Embryonic facial prominence (tissue), 1 donor: ENCODE data around the gene TMEM167A.
"Not testable (repeated sequence)": the region's sequence is repeated elsewhere in the genome, so short reads cannot be mapped to it uniquely, and the experiment has no call there.

Experiments
- DNase-seq: peaks from one replicate; pipeline ENCODE4 v3.0.0-alpha.2; 2016; ENCODE audit errors: extremely low spot score

Gene TMEM167A

DNA sequence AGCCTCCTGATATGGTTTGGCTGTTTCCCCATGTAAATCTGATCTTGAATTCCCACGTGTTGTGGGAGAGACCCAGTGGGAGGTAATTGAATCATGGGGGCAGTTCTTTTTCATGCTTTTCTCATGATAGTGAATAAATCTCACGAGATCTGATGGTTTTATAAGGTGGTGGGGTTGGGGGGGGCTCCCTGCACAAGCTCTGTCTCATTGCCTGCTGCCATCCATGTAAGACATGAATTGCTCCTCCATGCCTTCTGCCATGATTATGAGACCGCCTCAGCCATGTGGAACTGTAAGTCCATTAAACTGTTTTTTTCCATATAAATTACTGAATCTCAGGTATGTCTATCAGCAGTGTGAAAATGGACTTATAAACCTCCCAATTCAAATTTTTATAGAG lies 13.0 kb upstream of the TMEM167A start:
- DNase-seq, result no peak

DNA sequence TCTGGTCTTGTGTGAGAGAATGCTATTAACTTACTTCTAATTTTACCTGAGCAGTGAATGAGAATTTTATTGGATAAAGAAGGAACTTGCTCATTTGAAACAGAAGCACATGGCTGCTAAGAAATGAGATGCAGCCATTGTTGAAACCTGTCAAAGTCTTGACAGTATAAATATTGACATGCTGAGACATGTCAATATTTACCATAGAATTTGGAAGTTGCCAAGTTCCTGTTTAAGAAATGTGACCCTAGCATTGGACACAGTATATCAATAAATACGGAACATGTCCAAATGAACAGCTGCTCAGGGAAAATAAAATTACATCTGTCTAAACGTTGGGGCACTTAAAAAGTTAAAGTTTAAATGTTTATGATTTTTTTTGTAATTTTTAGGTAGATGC lies 7.9 kb upstream of the TMEM167A start:
- DNase-seq, result no peak

GRCh38 chr5:83084336-83084735 lies 7.1 kb upstream of the TMEM167A start:
- no peak for DNase-seq

GRCh38 chr5:83082750-83083149 lies 5.6 kb upstream of the TMEM167A start:
- no peak for DNase-seq

DNA sequence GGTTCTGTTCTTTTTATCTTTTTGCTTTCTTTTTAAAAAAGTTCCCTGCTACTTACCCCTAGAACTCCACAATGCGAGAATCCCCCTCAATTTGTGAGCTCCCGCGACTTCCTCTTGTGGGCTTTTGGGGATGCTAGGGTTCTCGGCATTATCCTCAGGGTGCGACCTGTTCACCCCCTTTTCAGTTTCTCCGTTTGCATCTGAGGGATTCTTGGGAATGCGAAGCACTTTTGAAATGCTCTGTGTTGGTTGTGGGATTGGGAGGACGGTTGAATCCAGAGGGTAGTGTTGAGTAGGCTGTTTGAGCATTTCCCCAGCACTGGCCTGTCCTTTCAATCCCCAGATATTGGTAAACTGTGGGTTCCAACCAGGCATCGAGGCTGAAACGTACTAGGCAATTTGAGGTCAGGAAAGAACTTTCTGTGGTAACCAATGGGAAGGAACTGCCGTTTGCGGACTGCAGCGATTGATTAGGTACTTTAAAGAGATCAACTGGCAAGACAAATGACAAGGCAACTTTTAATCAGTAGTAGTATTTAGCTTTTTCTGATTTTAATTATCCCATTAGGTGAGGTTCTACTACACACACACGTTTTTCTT lies 568 bp upstream of the TMEM167A start:
- DNase-seq, result no peak

DNA sequence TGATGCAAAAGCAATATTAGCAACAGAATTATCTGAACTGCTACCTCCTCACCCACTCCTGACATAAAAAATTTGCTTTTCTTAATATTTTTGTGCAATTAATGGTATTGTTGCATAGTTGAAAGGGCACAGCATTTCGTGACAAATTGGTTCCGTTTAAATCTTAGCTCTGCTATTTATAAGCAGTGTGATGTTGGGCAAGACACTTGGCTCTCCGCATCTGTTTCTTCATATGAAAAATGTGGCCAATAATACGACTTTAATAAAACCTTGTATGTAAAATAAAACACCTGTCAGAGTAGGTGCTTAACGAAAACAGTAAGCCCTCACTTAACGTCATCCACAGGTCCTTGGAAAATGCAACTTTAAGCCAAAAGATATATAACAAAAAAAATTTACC lies 4.2 kb downstream of the TMEM167A start:
- no peak for DNase-seq

DNA sequence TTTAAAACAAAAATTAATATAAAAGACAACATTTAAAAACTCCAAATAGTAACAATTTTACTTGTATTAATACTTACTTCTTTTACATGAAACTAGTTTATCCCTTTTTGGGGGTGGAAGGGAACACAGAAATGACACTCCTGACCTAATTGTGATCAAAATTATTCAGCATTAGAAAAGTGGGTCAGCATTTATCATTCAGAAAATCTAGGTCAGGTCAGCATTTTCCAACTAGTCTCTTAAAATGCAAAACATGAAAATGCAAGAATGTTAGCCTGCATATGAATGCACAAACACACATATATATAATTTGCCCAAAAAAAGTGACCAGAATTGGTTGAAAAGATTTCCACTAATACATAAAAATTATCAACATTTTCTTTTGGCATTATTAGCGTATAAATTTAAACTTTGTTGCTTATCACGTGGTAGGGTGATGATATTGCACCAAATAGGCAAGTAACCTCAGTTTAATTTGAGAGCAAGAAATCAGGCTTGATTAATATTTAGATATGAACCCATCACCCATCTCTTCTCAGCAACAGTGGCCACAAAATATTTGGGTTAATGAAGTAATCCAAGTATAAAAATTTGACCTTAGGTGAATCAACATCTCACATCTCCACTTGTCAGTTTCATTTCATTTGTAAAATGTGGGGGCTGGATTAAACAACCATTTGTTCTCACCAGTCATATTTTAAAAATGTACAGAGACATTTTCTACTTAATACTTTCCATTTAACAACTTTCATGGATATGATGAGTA lies 5.7 kb downstream of the TMEM167A start:
- no peak for DNase-seq

DNA sequence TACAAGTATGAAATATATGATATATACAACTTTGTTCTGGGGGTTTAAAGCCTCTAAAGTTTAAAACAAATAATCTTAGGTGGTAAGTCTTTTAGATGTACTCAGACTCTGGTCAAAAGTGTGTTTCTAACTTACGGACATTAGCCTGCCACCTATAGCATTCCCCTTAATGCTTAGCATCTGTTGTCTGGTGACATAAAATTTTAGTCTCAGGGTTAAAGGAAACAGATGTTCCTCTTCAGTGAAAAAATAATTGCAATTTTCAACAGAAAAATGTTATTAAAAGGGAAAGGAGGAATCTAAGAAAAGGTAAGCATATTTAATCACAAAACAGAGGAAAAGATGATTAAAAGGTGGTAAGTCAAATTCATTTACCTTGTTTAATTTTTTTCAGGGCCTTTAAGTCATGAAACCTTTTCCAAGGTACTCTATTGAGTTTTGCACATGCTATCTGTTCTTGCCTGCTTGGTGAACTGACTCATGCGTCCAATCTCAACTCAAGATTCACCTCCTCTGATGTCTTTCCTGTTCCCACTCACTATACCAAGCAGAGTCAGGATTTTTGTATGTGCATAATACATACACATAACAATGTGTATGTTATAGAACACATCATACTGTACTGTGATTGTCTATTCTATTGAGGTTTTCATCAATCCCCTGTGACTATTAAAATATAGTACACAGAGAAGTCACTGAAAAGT lies 7.9 kb downstream of the TMEM167A start:
- DNase-seq, result no peak

GRCh38 chr5:83067377-83067776 lies 9.8 kb downstream of the TMEM167A start:
- not testable (repeated sequence) for DNase-seq

GRCh38 chr5:83066548-83067110 lies 10.6 kb downstream of the TMEM167A start:
- DNase-seq, result no peak

GRCh38 chr5:83059341-83059740 lies 17.9 kb downstream of the TMEM167A start:
- no peak for DNase-seq

- DNase-seq, result no peak
Measured at GRCh38 chr5:83058726-83059125, 18.5 kb downstream of the TMEM167A start.

DNA sequence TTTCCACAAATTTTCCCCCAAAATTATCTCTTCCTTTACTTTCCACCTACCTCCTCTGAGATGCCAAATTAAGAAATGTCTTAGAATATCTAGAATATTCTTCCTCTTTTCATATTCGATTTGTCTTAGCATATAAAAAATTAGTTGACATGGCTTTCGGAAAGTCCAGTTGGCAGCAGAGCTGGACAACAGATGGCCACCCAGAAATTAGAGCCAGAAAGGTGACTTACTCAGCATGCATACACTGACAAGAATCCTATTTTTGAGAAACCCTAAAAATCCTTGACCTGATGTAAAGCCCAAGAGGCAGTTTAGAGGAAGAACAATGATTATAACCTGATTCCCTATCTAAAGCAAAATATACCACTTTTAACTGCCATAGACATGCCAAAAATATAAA lies 22.0 kb downstream of the TMEM167A start:
- DNase-seq, result no peak

DNA sequence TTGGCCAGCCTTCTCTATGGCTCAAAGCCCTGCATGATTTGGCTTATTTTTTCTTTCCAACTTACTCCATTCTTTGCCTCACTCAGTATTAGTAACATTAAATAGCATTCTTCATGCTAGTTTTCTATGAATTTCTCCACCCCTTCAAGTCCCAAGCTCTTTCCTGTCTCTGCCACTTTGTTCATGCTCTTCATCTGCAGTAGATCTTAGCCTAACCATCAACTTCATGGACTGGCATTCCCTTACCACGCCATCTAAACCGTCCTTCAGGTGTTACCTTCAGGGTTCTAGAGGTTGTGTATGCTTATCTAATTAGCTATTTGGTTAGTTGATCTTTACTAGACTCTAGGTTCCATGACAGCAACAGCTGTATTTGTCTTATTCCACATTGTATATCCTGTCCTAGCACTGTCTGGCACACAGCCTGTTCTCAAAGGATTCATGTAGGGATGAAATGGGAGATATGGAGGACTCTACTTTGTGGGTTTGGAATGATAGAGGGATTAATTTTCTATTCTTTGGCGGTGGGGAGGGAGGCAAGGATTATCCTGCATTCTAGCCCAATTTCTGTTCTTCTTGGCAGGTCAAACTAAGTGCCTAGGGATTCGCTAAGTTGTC lies 26.4 kb downstream of the TMEM167A start:
- no peak for DNase-seq

DNA sequence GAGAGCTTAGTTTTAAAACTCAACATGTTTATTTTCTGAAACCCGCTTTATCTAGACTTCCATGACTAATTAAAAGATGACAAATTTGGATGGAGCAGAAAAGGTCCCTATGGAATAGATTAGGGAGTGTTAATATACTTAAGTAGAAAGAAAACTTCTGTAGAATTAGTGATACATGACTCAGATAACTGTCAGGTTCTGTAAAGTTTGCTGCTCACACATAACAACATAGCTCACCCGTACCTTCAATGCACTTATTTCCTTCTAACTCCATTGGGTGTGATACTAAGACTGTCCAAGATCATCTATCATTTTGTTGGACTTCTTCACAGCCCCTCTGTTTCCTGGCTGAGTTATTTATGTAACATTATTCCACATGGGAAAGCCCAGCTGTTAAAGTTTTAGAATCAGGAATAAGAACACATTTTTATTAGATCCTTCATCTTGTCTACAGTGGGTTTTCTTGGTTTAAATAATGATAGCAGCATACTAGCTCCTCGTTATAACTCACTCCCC lies 27.8 kb downstream of the TMEM167A start:
- DNase-seq, result no peak

- DNase-seq, result no peak
Measured at GRCh38 chr5:83048811-83049210, 28.4 kb downstream of the TMEM167A start.

DNA sequence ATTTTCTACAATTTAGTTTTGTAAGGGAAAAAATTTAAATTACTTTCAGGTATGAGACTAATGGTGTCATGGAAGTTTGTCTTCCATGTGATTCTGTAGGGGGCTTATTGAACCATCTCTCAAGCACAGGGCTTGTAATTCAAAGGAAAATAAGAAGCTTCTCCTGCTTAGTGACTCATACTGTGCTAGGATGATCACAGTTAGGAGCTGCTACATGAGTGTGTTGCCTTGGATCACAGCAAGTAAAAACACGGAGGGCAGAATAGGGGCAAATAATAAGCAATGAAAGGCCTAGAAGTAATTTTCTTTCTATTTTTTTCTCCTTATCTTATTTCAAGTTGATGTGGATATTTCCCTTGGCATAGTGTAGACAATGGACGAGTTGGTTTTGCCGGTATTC lies 28.9 kb downstream of the TMEM167A start:
- DNase-seq, result no peak

DNA sequence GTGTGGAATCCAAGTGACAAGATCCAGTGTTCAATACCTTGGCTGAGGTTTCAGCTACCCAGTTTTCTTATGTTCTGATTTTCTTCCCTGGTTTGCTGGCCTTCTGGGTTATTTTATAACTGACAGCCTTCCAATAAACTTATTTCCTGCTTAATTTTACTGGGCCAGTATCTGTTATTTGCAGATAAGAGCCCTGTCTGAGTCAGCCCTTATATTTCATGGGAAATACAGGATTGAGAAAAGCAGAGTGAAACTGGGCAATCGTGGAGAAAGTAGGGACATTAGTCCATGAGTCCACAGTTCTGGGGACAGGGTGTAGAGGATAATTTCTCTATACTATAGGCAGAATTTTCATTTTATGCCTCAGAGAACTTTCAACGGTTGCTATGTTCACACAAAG lies 32.3 kb downstream of the TMEM167A start:
- no peak for DNase-seq

- DNase-seq, result no peak
Measured at GRCh38 chr5:83042507-83042906, 34.7 kb downstream of the TMEM167A start.

DNA sequence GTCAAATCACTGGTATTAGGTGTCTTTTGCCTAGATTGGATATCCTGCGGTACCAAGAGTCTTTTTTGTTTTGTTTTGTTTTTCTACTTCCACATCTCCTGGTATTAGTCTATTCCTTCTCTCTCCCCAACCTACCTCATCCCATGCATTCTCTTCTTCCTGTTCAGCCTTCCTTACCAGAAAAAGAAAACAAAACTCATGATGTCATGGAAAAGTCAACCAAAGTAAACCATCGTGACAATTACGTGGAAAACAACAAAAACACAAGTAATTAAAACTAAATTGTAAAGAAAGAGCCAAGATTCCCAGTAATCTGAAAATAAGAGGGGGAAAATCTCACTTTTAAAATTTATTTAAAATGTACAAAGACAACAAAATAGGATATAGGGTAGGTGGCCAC lies 38.3 kb downstream of the TMEM167A start:
- no peak for DNase-seq

GRCh38 chr5:83036991-83037575 lies 40.1 kb downstream of the TMEM167A start:
- DNase-seq, result no peak
